Neural cell (in vitro differentiated cells): ENCODE data around the gene ANKS3. TPM values are rescaled to one million over a fixed set of nuclear protein-coding genes. Genes with fewer than 3 reads are reported as not detected.

Experiments
- H2AFZ ChIP-seq: fragments of 200-600, 300-800 bp; sonication (generic), shearing (Covaris generic); 2 replicates; pipeline ENCODE4 v1.6.0; 2014; ENCODE audit warnings: low read depth, mild to moderate bottlenecking, antibody characterized with exemption, low read length, moderate library complexity
- H3F3A ChIP-seq: fragments of 200-600 bp; shearing (Covaris generic); 2 replicates; pipeline ENCODE4 v1.6.1; 2016; ENCODE audit warnings: mild to moderate bottlenecking, moderate library complexity, mixed read lengths, antibody characterized with exemption, low read length; ENCODE audit not compliant: insufficient read depth, poor library complexity, severe bottlenecking
- H3K27ac ChIP-seq: fragments of 200-600, 300-800 bp; sonication (generic), shearing (Covaris generic); 2 replicates; pipeline ENCODE4 v1.5.1; 2014; ENCODE audit warnings: mild to moderate bottlenecking, low read length, moderate library complexity
- H3K27me3 ChIP-seq: fragments of 300-800, 200-600 bp; sonication (generic), shearing (Covaris generic); 2 replicates; pipeline ENCODE4 v1.6.0; 2014; ENCODE audit warnings: mild to moderate bottlenecking, low read depth, low read length, moderate library complexity; ENCODE audit not compliant: insufficient read depth
- H3K36me3 ChIP-seq: fragments of 300-800, 200-600 bp; sonication (generic), shearing (Covaris generic); 2 replicates; pipeline ENCODE4 v1.5.1; 2014; ENCODE audit warnings: mild to moderate bottlenecking, antibody characterized with exemption, low read length, moderate library complexity; ENCODE audit not compliant: insufficient read depth
- H3K4me2 ChIP-seq: fragments of 300-800, 200-600 bp; sonication (generic), shearing (Covaris generic); 2 replicates; pipeline ENCODE4 v1.6.0; 2014; ENCODE audit warnings: mild to moderate bottlenecking, low read length
- H3K4me3 ChIP-seq: fragments of 300-800, 200-600 bp; sonication (generic), shearing (Covaris generic); 2 replicates; pipeline ENCODE4 v1.5.1; 2014; ENCODE audit warnings: mild to moderate bottlenecking, low read length, moderate library complexity
- H3K79me2 ChIP-seq: fragments of 200-600 bp; shearing (Covaris generic); replicated peaks from 2 replicates; pipeline ENCODE4 v1.6.0; 2014; ENCODE audit warnings: mild to moderate bottlenecking, low read length, moderate library complexity; ENCODE audit not compliant: insufficient read depth
- H3K9ac ChIP-seq: fragments of 300-800, 200-600 bp; sonication (generic), shearing (Covaris generic); 2 replicates; pipeline ENCODE4 v1.6.1; 2016; ENCODE audit warnings: mild to moderate bottlenecking, low read length, mixed read lengths
- H3K9me2 ChIP-seq: fragments of 200-600 bp; shearing (Covaris generic); 2 replicates; pipeline ENCODE4 v1.6.1; 2016; ENCODE audit warnings: mild to moderate bottlenecking, low read length, mixed read lengths; ENCODE audit not compliant: insufficient read depth
- H3K9me3 ChIP-seq: fragments of 200-600, 300-800 bp; sonication (generic), shearing (Covaris generic); 2 replicates; pipeline ENCODE4 v1.6.1; 2016; ENCODE audit warnings: mild to moderate bottlenecking, mixed run types, low read length, moderate library complexity, mixed read lengths
- H4K20me1 ChIP-seq: fragments of 200-600 bp; shearing (Covaris generic); 2 replicates; pipeline ENCODE4 v1.6.1; 2016; ENCODE audit warnings: mild to moderate bottlenecking, mixed run types; ENCODE audit not compliant: insufficient read depth
- EP300 ChIP-seq: fragments of 450-650 bp; conservative IDR thresholded peaks from 2 replicates; pipeline ENCODE4 v1.6.1; 2014; ENCODE audit warnings: antibody characterized with exemption, mild to moderate bottlenecking, moderate library complexity; ENCODE audit not compliant: poor library complexity, severe bottlenecking
- EZH2 ChIP-seq: fragments of 200-600, 300-800 bp; shearing (Covaris generic), sonication (generic); IDR thresholded peaks from 2 replicates; pipeline ENCODE4 v1.6.1; 2014; ENCODE audit warnings: antibody characterized with exemption, low read length, borderline replicate concordance, mild to moderate bottlenecking; ENCODE audit not compliant: insufficient read depth, poor library complexity, severe bottlenecking
- MXI1 ChIP-seq: fragments of 450-650 bp; conservative IDR thresholded peaks from 2 replicates; pipeline ENCODE4 v1.6.1; 2014; ENCODE audit warnings: antibody characterized with exemption, mild to moderate bottlenecking; ENCODE audit not compliant: poor library complexity, severe bottlenecking
- POLR2AphosphoS5 ChIP-seq: IDR thresholded peaks from 2 replicates; pipeline ENCODE4 v1.6.1; 2012
- RAD21 ChIP-seq: fragments of 450-650 bp; conservative IDR thresholded peaks from 2 replicates; pipeline ENCODE4 v1.6.1; 2014; ENCODE audit warnings: antibody characterized with exemption, mild to moderate bottlenecking, moderate library complexity
- SMC3 ChIP-seq: fragments of 450-650 bp; conservative IDR thresholded peaks from 2 replicates; pipeline ENCODE4 v1.6.1; 2014; ENCODE audit warnings: antibody characterized with exemption, mild to moderate bottlenecking, moderate library complexity; ENCODE audit not compliant: poor library complexity
- TAF1 ChIP-seq: IDR thresholded peaks from 2 replicates; pipeline ENCODE4 v1.6.1; 2012; ENCODE audit warnings: low read depth
- polyA plus RNA-seq: library from polyadenylated mRNA; depleted of rRNA; stranded (reverse); fragments of >200 nt; gene quantifications from 2 replicates; pipeline ENCODE4 v1.2.3, GENCODE V29; 2014
- TF ChIP-seq, protein P1 (sequence below): fragments of 450-650 bp; IDR thresholded peaks from 2 replicates; pipeline ENCODE4 v1.5.1; 2014; ENCODE audit warnings: antibody characterized with exemption, mild to moderate bottlenecking, moderate library complexity; ENCODE audit not compliant: poor library complexity, severe bottlenecking
- TF ChIP-seq, protein P2 (sequence below): IDR thresholded peaks from 2 replicates; pipeline ENCODE4 v1.6.1; 2012; ENCODE audit warnings: borderline replicate concordance

Gene ANKS3
- polyA plus RNA-seq, 1 donor from 2014 or later, result 53.9 TPM

DNA sequence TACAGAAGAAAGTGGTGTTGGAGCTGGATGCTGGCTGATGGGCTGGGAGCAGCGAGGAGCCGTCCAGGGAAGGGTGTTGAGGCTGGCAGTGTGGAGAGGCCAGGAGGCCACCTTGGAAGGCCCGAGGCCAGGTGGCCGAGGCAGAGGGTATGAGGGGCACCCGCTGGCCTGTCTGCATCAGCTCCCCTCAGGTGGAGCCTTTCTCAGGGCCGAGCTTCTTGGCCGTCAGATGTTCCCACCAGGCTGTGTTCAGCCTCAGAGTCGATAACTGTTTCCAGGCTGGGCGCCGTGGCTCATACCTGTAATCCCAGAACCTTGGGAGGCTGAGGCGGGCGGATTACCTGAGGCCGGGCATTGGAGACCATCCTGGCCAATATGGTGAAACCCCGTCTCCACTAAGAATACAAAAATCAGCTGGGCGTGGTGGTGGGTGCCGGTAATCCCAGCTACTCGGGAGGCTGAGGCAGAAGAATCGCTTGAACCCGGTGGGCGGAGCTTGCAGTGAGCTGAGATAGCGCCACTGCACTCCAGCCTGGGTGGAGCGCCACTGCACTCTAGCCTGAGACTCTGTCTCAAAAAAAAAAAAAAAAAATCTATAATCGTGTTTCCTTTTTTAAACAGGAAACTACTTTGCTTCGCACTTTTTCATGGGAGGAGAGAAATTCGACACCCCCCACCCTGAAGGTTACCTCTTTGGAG, 84.2 kb downstream of the ANKS3 start:
- no peaks in the 10 kb centered on the region for H4K20me1 ChIP-seq
- no peaks in the 10 kb centered on the region for H3K9me2 ChIP-seq
- H3K9me3 ChIP-seq, result no peaks in the 10 kb centered on the region
- H3K27me3 ChIP-seq, result no peaks in the 10 kb centered on the region
- H3K27ac ChIP-seq, result no peak overlapping the region
- H3K4me3 ChIP-seq, result no peak overlapping the region
- H3F3A ChIP-seq, result no peaks in the 10 kb centered on the region
- H2AFZ ChIP-seq, result no peak overlapping the region
- no peak overlapping the region for H3K9ac ChIP-seq
- H3K79me2 ChIP-seq, result peaks cover 18% of the 10 kb centered on the region
- TF ChIP-seq MXI1 (no peak), POLR2AphosphoS5 (no peak), TAF1 (no peak), RAD21 (no peak), EZH2 (no peak), EP300 (no peak), SMC3 (no peak)
- TF ChIP-seq, protein P1, sequence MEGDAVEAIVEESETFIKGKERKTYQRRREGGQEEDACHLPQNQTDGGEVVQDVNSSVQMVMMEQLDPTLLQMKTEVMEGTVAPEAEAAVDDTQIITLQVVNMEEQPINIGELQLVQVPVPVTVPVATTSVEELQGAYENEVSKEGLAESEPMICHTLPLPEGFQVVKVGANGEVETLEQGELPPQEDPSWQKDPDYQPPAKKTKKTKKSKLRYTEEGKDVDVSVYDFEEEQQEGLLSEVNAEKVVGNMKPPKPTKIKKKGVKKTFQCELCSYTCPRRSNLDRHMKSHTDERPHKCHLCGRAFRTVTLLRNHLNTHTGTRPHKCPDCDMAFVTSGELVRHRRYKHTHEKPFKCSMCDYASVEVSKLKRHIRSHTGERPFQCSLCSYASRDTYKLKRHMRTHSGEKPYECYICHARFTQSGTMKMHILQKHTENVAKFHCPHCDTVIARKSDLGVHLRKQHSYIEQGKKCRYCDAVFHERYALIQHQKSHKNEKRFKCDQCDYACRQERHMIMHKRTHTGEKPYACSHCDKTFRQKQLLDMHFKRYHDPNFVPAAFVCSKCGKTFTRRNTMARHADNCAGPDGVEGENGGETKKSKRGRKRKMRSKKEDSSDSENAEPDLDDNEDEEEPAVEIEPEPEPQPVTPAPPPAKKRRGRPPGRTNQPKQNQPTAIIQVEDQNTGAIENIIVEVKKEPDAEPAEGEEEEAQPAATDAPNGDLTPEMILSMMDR, result no peak
- TF ChIP-seq, protein P2, sequence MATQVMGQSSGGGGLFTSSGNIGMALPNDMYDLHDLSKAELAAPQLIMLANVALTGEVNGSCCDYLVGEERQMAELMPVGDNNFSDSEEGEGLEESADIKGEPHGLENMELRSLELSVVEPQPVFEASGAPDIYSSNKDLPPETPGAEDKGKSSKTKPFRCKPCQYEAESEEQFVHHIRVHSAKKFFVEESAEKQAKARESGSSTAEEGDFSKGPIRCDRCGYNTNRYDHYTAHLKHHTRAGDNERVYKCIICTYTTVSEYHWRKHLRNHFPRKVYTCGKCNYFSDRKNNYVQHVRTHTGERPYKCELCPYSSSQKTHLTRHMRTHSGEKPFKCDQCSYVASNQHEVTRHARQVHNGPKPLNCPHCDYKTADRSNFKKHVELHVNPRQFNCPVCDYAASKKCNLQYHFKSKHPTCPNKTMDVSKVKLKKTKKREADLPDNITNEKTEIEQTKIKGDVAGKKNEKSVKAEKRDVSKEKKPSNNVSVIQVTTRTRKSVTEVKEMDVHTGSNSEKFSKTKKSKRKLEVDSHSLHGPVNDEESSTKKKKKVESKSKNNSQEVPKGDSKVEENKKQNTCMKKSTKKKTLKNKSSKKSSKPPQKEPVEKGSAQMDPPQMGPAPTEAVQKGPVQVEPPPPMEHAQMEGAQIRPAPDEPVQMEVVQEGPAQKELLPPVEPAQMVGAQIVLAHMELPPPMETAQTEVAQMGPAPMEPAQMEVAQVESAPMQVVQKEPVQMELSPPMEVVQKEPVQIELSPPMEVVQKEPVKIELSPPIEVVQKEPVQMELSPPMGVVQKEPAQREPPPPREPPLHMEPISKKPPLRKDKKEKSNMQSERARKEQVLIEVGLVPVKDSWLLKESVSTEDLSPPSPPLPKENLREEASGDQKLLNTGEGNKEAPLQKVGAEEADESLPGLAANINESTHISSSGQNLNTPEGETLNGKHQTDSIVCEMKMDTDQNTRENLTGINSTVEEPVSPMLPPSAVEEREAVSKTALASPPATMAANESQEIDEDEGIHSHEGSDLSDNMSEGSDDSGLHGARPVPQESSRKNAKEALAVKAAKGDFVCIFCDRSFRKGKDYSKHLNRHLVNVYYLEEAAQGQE, result no peak
- H3K36me3 ChIP-seq, result peaks cover 11% of the 10 kb centered on the region
- H3K4me2 ChIP-seq, result no peak overlapping the region

DNA sequence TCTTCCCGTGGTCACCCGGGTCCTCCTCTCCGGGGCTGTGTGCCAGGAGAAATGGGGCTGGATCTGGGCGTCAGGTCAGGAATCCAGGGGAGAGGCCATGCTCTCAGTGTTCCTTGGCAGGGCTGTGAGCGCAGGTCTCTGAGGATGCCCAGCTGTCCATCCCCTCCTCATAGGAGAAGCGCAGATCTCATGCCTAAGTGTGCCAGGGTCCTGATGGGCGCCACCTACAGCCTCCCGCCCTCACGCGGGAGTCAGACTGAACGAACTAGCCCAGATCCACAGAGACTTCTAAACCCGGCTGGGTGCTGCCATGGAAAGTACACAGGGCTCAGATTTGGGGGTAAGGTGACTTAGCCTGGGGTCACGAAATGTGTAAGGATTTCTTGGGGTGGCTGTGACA, 85.2 kb downstream of the ANKS3 start:
- Histone ChIP-seq H3K36me3 (peaks cover 11% of the 10 kb centered on the region), H3K9me3 (no peaks in the 10 kb centered on the region), H3K9me2 (no peaks in the 10 kb centered on the region), H3K9ac (no peak overlapping the region), H3K4me3 (no peak overlapping the region), H3K27ac (no peak overlapping the region), H3K27me3 (no peaks in the 10 kb centered on the region), H3F3A (no peaks in the 10 kb centered on the region), H2AFZ (no peak overlapping the region), H3K79me2 (peaks cover 20% of the 10 kb centered on the region), H4K20me1 (no peaks in the 10 kb centered on the region), H3K4me2 (no peak overlapping the region)
- no peak for TF ChIP-seq SMC3
- no peak for TF ChIP-seq MXI1
- TF ChIP-seq, protein P1, result no peak
- TF ChIP-seq, protein P2, result no peak
- TF ChIP-seq RAD21, result no peak
- no peak for TF ChIP-seq EZH2
- TF ChIP-seq EP300, result no peak
- TF ChIP-seq TAF1, result no peak
- TF ChIP-seq POLR2AphosphoS5, result no peak
